Activated naive CD8-positive, alpha-beta T cell treated with anti-CD3 and anti-CD28 coated beads, Interleukin-2, amount 50 U/mL, for 24 hours (primary cell): Measurements from ENCODE around the gene LRIT3.

Experiments used
- ATAC-seq: fragments of 150-1000 bp; cut with Tn5 transposase; one replicate; pipeline ENCODE4 v1.10.0; 2021
- DNase-seq: peaks from one replicate; pipeline ENCODE4 v3.0.0; 2021
- H3K27ac Mint-ChIP-seq: one replicate; pipeline ENCODE4 v1.8.0; 2021; ENCODE audit warnings: mild to moderate bottlenecking, mixed read lengths
- H3K27me3 Mint-ChIP-seq: one replicate; pipeline ENCODE4 v1.8.0; 2021; ENCODE audit warnings: mixed read lengths
- H3K36me3 Mint-ChIP-seq: one replicate; pipeline ENCODE4 v1.8.0; 2021; ENCODE audit warnings: low read depth, mixed read lengths
- H3K4me1 Mint-ChIP-seq: one replicate; pipeline ENCODE4 v1.8.0; 2021; ENCODE audit warnings: mixed read lengths
- H3K4me3 Mint-ChIP-seq: one replicate; pipeline ENCODE4 v1.8.0; 2021; ENCODE audit warnings: mild to moderate bottlenecking, moderate library complexity, mixed read lengths
- H3K9me3 Mint-ChIP-seq: one replicate; pipeline ENCODE4 v1.8.0; 2021; ENCODE audit warnings: mixed read lengths

LRIT3 gene

DNA sequence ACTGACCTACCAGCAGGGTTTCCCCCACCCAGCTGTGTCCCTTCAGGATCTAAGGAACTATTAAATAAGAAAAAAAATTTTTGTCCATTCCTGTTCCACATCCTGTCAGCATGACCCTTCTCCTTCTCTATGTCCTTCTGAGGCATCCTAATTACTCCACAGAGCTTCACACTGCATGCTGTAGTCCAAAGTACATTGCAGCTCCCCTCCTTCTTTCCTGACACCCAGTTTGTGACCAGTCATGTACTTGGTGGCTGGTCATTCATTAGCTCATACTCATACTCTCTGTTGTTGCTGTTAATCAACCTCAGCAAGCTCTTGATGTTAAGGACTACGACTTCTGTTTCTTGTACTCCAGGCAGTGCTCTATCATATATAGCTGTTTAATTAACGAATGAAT is 62.3 kb downstream of the LRIT3 start:
- Mint-ChIP-seq H3K27ac (no peak overlapping the region), H3K4me1 (no peaks in the 10 kb centered on the region), H3K27me3 (peaks cover 36% of the 10 kb centered on the region), H3K9me3 (no peaks in the 10 kb centered on the region), H3K36me3 (no peaks in the 10 kb centered on the region), H3K4me3 (no peak overlapping the region)
- ATAC-seq (no peak), DNase-seq (no peak)

DNA sequence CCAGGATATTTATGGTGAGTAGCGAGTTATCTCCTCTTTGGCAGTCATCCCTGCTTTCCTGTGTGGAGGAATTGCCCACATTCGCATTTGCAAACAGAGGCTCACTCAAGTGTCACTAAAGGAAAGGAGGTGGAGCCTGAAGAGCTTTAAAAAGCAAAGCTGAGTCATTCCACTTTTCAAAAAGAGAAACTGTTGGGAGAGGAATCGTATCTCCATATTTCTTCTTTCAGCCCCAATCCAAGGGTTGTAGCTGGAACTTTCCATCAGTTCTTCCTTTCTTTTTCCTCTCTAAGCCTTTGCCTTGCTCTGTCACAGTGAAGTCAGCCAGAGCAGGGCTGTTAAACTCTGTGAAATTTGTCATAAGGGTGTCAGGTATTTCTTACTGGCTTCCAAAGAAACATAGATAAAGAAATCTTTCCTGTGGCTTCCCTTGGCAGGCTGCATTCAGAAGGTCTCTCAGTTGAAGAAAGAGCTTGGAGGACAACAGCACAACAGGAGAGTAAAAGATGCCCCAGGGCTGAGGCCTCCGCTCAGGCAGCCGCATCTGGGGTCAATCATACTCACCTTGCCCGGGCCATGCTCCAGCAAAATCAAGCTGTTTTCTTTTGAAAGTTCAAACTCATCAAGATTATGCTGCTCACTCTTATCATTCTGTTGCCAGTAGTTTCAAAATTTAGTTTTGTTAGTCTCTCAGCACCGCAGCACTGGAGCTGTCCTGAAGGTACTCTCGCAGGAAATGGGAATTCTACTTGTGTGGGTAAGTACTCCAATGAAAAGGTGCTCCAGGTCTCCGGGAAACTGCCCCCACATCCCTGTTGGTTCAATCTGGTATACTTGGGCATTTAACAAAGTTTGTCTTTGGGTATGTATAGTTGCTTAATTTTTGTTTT is 65.0 kb downstream of the LRIT3 start, which contains the start of gene EGF:
Gene EGF, plus strand, starts transcription at position 178 of the 890 bp plus-strand sequence. Its CDS starts 453 bp downstream, at position 631.
- H3K36me3 Mint-ChIP-seq: no peaks in the 10 kb centered on the region
- no peak within 1 kb of the TSS for H3K4me3 Mint-ChIP-seq
- DNase-seq: no peak
- H3K27me3 Mint-ChIP-seq: peaks cover 23% of the 10 kb centered on the region
- H3K9me3 Mint-ChIP-seq: no peaks in the 10 kb centered on the region
- no peak for ATAC-seq
- no peaks in the 10 kb centered on the region for H3K4me1 Mint-ChIP-seq
- H3K27ac Mint-ChIP-seq: no peak within 1 kb of the TSS

DNA sequence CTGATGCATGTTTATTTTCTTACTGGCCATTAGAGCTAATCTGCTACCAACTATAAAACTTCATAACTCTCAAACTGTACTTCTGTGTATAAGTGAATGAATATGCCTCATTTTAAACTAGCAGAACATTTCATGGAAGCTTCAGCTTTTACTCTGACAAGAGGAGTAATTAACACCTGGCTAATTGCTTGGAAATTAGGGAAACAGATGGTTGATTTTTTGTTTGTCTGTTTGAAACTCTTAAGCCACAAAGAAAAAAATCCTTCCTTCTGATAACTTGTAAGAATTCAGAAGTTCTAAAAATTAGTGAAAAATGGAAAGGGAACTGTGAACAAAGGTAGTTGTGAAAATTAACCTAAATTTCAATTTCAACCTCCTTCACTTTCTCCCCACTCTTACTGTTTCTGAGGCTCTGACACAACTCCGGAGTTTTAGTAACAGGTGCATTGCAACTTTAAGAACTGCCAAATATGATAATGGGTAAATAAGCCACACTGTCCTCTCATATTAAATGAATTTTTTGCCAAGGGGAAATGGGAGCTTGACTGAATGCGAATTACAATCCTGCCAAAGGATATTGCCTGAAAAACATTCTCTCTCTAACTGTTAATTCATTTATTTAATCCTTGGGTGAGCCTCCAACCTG is 65.8 kb downstream of the LRIT3 start:
- Mint-ChIP-seq H3K4me3 (no peak overlapping the region), H3K27me3 (peaks cover 23% of the 10 kb centered on the region), H3K27ac (no peak overlapping the region), H3K36me3 (no peaks in the 10 kb centered on the region), H3K9me3 (no peaks in the 10 kb centered on the region), H3K4me1 (no peaks in the 10 kb centered on the region)
- ATAC-seq: no peak
- no peak for DNase-seq

GRCh38 chr4:109914322-109914721 is 66.4 kb downstream of the LRIT3 start:
- DNase-seq (no peak), ATAC-seq (no peak)
- Mint-ChIP-seq H3K27ac (no peak overlapping the region), H3K4me3 (no peak overlapping the region), H3K36me3 (no peaks in the 10 kb centered on the region), H3K9me3 (no peaks in the 10 kb centered on the region), H3K27me3 (peaks cover 23% of the 10 kb centered on the region), H3K4me1 (no peaks in the 10 kb centered on the region)

GRCh38 chr4:109915385-109916026 is 67.6 kb downstream of the LRIT3 start:
- Mint-ChIP-seq H3K4me3 (no peak overlapping the region), H3K36me3 (no peaks in the 10 kb centered on the region), H3K4me1 (no peaks in the 10 kb centered on the region), H3K27ac (no peak overlapping the region), H3K9me3 (no peaks in the 10 kb centered on the region), H3K27me3 (peaks cover 17% of the 10 kb centered on the region)
- ATAC-seq (no peak), DNase-seq (no peak)

DNA sequence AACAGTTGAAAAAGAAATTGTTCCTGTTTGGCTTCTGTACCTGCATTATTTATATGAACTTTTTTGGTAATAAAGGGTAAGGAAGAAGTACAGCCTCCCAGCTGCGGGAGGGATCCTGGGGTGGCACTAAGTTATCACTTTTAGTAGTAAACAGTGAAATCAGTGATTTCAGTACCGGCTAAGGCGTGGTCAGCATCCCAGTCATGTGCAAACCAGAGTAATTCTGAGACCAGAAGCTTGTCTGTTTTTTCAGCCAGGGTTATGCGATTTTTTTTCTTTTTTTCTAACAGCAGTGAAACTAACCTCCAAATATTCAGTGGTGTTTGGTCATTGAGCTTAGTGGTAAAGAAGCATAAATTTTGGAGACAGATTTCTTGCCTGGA is 68.1 kb downstream of the LRIT3 start:
- no peaks in the 10 kb centered on the region for H3K9me3 Mint-ChIP-seq
- H3K27ac Mint-ChIP-seq: no peak overlapping the region
- H3K36me3 Mint-ChIP-seq: no peaks in the 10 kb centered on the region
- peaks cover 16% of the 10 kb centered on the region for H3K27me3 Mint-ChIP-seq
- DNase-seq (no peak), ATAC-seq (no peak)
- H3K4me1 Mint-ChIP-seq: no peaks in the 10 kb centered on the region
- H3K4me3 Mint-ChIP-seq: no peak overlapping the region

DNA sequence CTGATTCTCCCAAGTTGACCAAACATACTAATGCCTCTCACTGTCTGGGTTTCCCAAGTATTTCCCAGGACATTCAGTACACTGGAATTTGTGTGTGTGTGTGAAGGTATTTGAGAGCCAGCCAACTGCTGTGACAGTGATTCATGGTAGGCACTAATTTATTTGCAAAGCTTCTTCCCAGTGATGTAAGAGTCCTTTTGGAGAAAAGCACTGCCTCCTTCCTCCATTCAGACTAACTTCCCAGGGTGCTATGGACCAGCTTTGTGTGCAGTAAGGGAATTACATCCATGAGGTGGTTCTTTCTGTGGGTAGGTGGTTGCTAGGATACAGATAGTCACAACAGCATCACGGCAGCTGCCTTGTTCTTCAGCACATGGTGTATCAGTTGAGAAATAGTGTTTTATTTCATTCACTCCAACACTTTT is 73.5 kb downstream of the LRIT3 start:
- no peaks in the 10 kb centered on the region for H3K4me1 Mint-ChIP-seq
- DNase-seq (no peak), ATAC-seq (no peak)
- no peaks in the 10 kb centered on the region for H3K36me3 Mint-ChIP-seq
- no peak overlapping the region for H3K27ac Mint-ChIP-seq
- H3K27me3 Mint-ChIP-seq: peaks cover 2% of the 10 kb centered on the region
- no peak overlapping the region for H3K4me3 Mint-ChIP-seq
- H3K9me3 Mint-ChIP-seq: no peaks in the 10 kb centered on the region
